GM21515 (cell line): ENCODE results near the gene MYRF.
A peak's percentile ranks its signal among the peaks of the same experiment; 100 is the strongest.

ENCODE experiments used
- ATAC-seq: cut with Tn5 transposase; IDR thresholded peaks from one replicate; pipeline ENCODE4 v1.9.1; 2021; ENCODE audit not compliant: unreplicated experiment

MYRF gene

GRCh38 chr11:61775106-61775505, 22.7 kb downstream of the MYRF start:
- ATAC-seq: no peak

GRCh38 chr11:61775606-61776554, 23.4 kb downstream of the MYRF start:
- no peak for ATAC-seq

- no peak for ATAC-seq
Observed at GRCh38 chr11:61776561-61777075, 24.2 kb downstream of the MYRF start.

- ATAC-seq: no peak
Observed at GRCh38 chr11:61777234-61778090, 25.0 kb downstream of the MYRF start.

GRCh38 chr11:61778357-61778886, 26.0 kb downstream of the MYRF start:
- no peak for ATAC-seq

- ATAC-seq: no peak
Observed at GRCh38 chr11:61778920-61779650, 26.6 kb downstream of the MYRF start.

GRCh38 chr11:61779666-61780525, 27.5 kb downstream of the MYRF start:
- no peak for ATAC-seq

- no peak for ATAC-seq
Observed at GRCh38 chr11:61780581-61781162, 28.2 kb downstream of the MYRF start.

GRCh38 chr11:61781585-61781984, 29.1 kb downstream of the MYRF start:
- no peak for ATAC-seq

GRCh38 chr11:61782299-61782698, 29.9 kb downstream of the MYRF start:
- ATAC-seq: no peak

- no peak for ATAC-seq
Observed at GRCh38 chr11:61782841-61783240, 30.4 kb downstream of the MYRF start.

- no peak for ATAC-seq
Observed at GRCh38 chr11:61783717-61784505, 31.5 kb downstream of the MYRF start.

- ATAC-seq: no peak
Observed at GRCh38 chr11:61784506-61784805, 32.0 kb downstream of the MYRF start.

GRCh38 chr11:61785837-61786402, 33.5 kb downstream of the MYRF start:
- no peak for ATAC-seq

- no peak for ATAC-seq
Observed at GRCh38 chr11:61787928-61788491, 35.6 kb downstream of the MYRF start.

GRCh38 chr11:61791737-61792309, 39.4 kb downstream of the MYRF start:
- peak; percentile 17 for ATAC-seq

GRCh38 chr11:61792310-61793082, 40.1 kb downstream of the MYRF start, which contains the start of the genes FEN1 and TMEM258:
FEN1 (plus strand) TSS chr11:61792911; CDS start chr11:61795362, 2,451 bp downstream.
TMEM258 (minus strand) TSS chr11:61792599; CDS start chr11:61792558, 41 bp downstream.
- peak; percentile 72 for ATAC-seq
